Fibroblast of skin of abdomen (primary cell): Measurements from ENCODE around the gene TCOF1. TPM values are rescaled to one million over a fixed set of nuclear protein-coding genes. Genes with fewer than 3 reads are reported as not detected.

Experiments used
- DNase-seq: peaks from one replicate; pipeline ENCODE4 v3.0.0-alpha.2; 2013
- polyA plus RNA-seq, 2 experiments: library from polyadenylated mRNA; unstranded; fragments of 120-200 nt; gene quantifications; one replicate each; pipeline ENCODE4 v1.2.1, GENCODE V29; 2013; ENCODE audit not compliant: insufficient read length in 2 of 2

Gene TCOF1
- polyA plus RNA-seq (2013, experiment 1 of 2; ENCODE audit: insufficient read length), result 35.4 TPM
- 34.9 TPM for polyA plus RNA-seq (2013, experiment 2 of 2; ENCODE audit: insufficient read length)

- DNase-seq, result peak; percentile 95
Observed at GRCh38 chr5:150357326-150358260, at the start of gene TCOF1. TSS of gene TCOF1 (plus strand) at chr5:150357697. CDS start at chr5:150357747, 50 bp downstream.

- no peak for DNase-seq
Observed at GRCh38 chr5:150309101-150309885, 48.2 kb upstream of the TCOF1 start.

GRCh38 chr5:150309886-150310239 lies 47.6 kb upstream of the TCOF1 start:
- DNase-seq, result no peak

- DNase-seq, result no peak
Observed at GRCh38 chr5:150310246-150310645, 47.3 kb upstream of the TCOF1 start.

GRCh38 chr5:150311015-150311692 lies 46.3 kb upstream of the TCOF1 start:
- no peak for DNase-seq

GRCh38 chr5:150312518-150312917 lies 45.0 kb upstream of the TCOF1 start:
- DNase-seq, result no peak

GRCh38 chr5:150313501-150313900 lies 44.0 kb upstream of the TCOF1 start:
- no peak for DNase-seq

- no peak for DNase-seq
Observed at GRCh38 chr5:150313921-150314716, 43.4 kb upstream of the TCOF1 start.

GRCh38 chr5:150315245-150315644 lies 42.3 kb upstream of the TCOF1 start:
- DNase-seq, result no peak

- DNase-seq, result no peak
Observed at GRCh38 chr5:150316320-150316719, 41.2 kb upstream of the TCOF1 start.

- DNase-seq, result peak; percentile 92
Observed at GRCh38 chr5:150317048-150318003, 40.2 kb upstream of the TCOF1 start.

- no peak for DNase-seq
Observed at GRCh38 chr5:150318613-150319483, 38.6 kb upstream of the TCOF1 start.

GRCh38 chr5:150319484-150319790 lies 38.1 kb upstream of the TCOF1 start:
- DNase-seq, result no peak

GRCh38 chr5:150320044-150320613 lies 37.4 kb upstream of the TCOF1 start:
- peak; percentile 71 for DNase-seq

GRCh38 chr5:150321211-150321610 lies 36.3 kb upstream of the TCOF1 start:
- DNase-seq, result no peak

- no peak for DNase-seq
Observed at GRCh38 chr5:150321784-150322183, 35.7 kb upstream of the TCOF1 start.

GRCh38 chr5:150322202-150322601 lies 35.3 kb upstream of the TCOF1 start:
- peak; percentile 32 for DNase-seq

- no peak for DNase-seq
Observed at GRCh38 chr5:150323092-150323491, 34.4 kb upstream of the TCOF1 start.

GRCh38 chr5:150323819-150324218 lies 33.7 kb upstream of the TCOF1 start:
- DNase-seq, result no peak

GRCh38 chr5:150325426-150325825 lies 32.1 kb upstream of the TCOF1 start:
- no peak for DNase-seq
